ENCODE results near the gene RFX2. TPM values are rescaled to one million over a fixed set of nuclear protein-coding genes. Genes with fewer than 3 reads are reported as not detected.

The RFX2 gene
- total RNA-seq, 2 donors from 2014 or later: 6.6 to 11.0 TPM

- no peaks in the 10 kb centered on the region for H3K9me3 ChIP-seq (ENCODE audit: control insufficient read depth, low read length)
- peak overlapping the region; percentile 78 for H3K27ac ChIP-seq (ENCODE audit: low read depth, low read length)
- H3K9ac ChIP-seq (ENCODE audit: extremely low read depth, low read length, poor library complexity, severe bottlenecking): peak overlapping the region; percentile 60
- 30 to 49% methylated on average over 16 to 32 of the region's 33 CpGs for WGBS, 2 experiments (ENCODE audit: insufficient coverage in 1 of 2, insufficient read length in 1 of 2)
- peak overlapping the region; percentile 93 for H3K4me3 Mint-ChIP-seq
- no peaks in the 10 kb centered on the region for H3K9me3 Mint-ChIP-seq
- H3K36me3 Mint-ChIP-seq (ENCODE audit: low read depth): peaks cover 16% of the 10 kb centered on the region
- no peak for DNase-seq
- no peak for TF ChIP-seq CTCF (conservative IDR thresholded peaks at IDR 0.05)
- peak overlapping the region; percentile 81 for H3K27ac Mint-ChIP-seq
- H3K4me3 ChIP-seq (ENCODE audit: low read length): peak overlapping the region; percentile 88
- H3K4me1 ChIP-seq (ENCODE audit: control insufficient read depth, insufficient read depth, low read length): peaks cover 3% of the 10 kb centered on the region
- H3K36me3 ChIP-seq (ENCODE audit: control insufficient read depth, insufficient read depth, low read length): peaks cover 21% of the 10 kb centered on the region
- H3K4me1 Mint-ChIP-seq: peaks cover 14% of the 10 kb centered on the region
- H3K27me3 ChIP-seq (ENCODE audit: control insufficient read depth, insufficient read depth, low read length, poor library complexity, severe bottlenecking): no peaks in the 10 kb centered on the region
- no peaks in the 10 kb centered on the region for H3K27me3 Mint-ChIP-seq (ENCODE audit: insufficient read depth)
These were observed 131.4 kb downstream of the RFX2 start for GRCh38 chr19:5978606-5979552.

GRCh38 chr19:5977785-5978605 lies 132.3 kb downstream of the RFX2 start, which contains the start of gene RANBP3:
TSS of gene RANBP3 (minus strand) at chr19:5978140. CDS start at chr19:5978082, 58 bp downstream.
- 0% methylated on average over 55 to 88 of the region's 88 CpGs for WGBS, 2 experiments (ENCODE audit: insufficient coverage in 1 of 2, insufficient read length in 1 of 2)
- H3K4me1 Mint-ChIP-seq: peaks cover 14% of the 10 kb centered on the region
- no peaks in the 10 kb centered on the region for H3K27me3 Mint-ChIP-seq (ENCODE audit: insufficient read depth)
- H3K36me3 ChIP-seq (ENCODE audit: control insufficient read depth, insufficient read depth, low read length): peaks cover 29% of the 10 kb centered on the region
- H3K27ac Mint-ChIP-seq: peak within 1 kb of the TSS; percentile 94
- no peaks in the 10 kb centered on the region for H3K9me3 Mint-ChIP-seq
- peak within 1 kb of the TSS; percentile 90 for H3K9ac ChIP-seq (ENCODE audit: extremely low read depth, low read length, poor library complexity, severe bottlenecking)
- H3K36me3 Mint-ChIP-seq (ENCODE audit: low read depth): peaks cover 16% of the 10 kb centered on the region
- H3K4me1 ChIP-seq (ENCODE audit: control insufficient read depth, insufficient read depth, low read length): peaks cover 3% of the 10 kb centered on the region
- H3K4me3 ChIP-seq (ENCODE audit: low read length): peak within 1 kb of the TSS; percentile 88
- peak; percentile 99 for DNase-seq
- H3K4me3 Mint-ChIP-seq: peak within 1 kb of the TSS; percentile 93
- TF ChIP-seq CTCF (conservative IDR thresholded peaks at IDR 0.05): no peak
- H3K27me3 ChIP-seq (ENCODE audit: control insufficient read depth, insufficient read depth, low read length, poor library complexity, severe bottlenecking): no peaks in the 10 kb centered on the region
- no peaks in the 10 kb centered on the region for H3K9me3 ChIP-seq (ENCODE audit: control insufficient read depth, low read length)
- peak within 1 kb of the TSS; percentile 78 for H3K27ac ChIP-seq (ENCODE audit: low read depth, low read length)

GRCh38 chr19:5977222-5977784 lies 133.0 kb downstream of the RFX2 start:
- H3K27ac ChIP-seq (ENCODE audit: low read depth, low read length): peak overlapping the region; percentile 66
- peaks cover 30% of the 10 kb centered on the region for H3K36me3 ChIP-seq (ENCODE audit: control insufficient read depth, insufficient read depth, low read length)
- H3K4me1 ChIP-seq (ENCODE audit: control insufficient read depth, insufficient read depth, low read length): peaks cover 3% of the 10 kb centered on the region
- H3K9me3 Mint-ChIP-seq: no peaks in the 10 kb centered on the region
- WGBS, 2 experiments (ENCODE audit: insufficient coverage in 1 of 2, insufficient read length in 1 of 2): 0 to 2% methylated on average over 12 to 42 of the region's 43 CpGs
- H3K9ac ChIP-seq (ENCODE audit: extremely low read depth, low read length, poor library complexity, severe bottlenecking): peak overlapping the region; percentile 90
- no peak for DNase-seq
- no peaks in the 10 kb centered on the region for H3K27me3 Mint-ChIP-seq (ENCODE audit: insufficient read depth)
- peaks cover 16% of the 10 kb centered on the region for H3K36me3 Mint-ChIP-seq (ENCODE audit: low read depth)
- H3K27me3 ChIP-seq (ENCODE audit: control insufficient read depth, insufficient read depth, low read length, poor library complexity, severe bottlenecking): no peaks in the 10 kb centered on the region
- peak overlapping the region; percentile 94 for H3K27ac Mint-ChIP-seq
- no peaks in the 10 kb centered on the region for H3K9me3 ChIP-seq (ENCODE audit: control insufficient read depth, low read length)
- H3K4me3 Mint-ChIP-seq: peak overlapping the region; percentile 93
- peak overlapping the region; percentile 88 for H3K4me3 ChIP-seq (ENCODE audit: low read length)
- peaks cover 14% of the 10 kb centered on the region for H3K4me1 Mint-ChIP-seq
- TF ChIP-seq CTCF (conservative IDR thresholded peaks at IDR 0.05): no peak

Data from endodermal cell (in vitro differentiated cells).